Measurements from ENCODE around the gene IGFBPL1.

The IGFBPL1 gene

DNA sequence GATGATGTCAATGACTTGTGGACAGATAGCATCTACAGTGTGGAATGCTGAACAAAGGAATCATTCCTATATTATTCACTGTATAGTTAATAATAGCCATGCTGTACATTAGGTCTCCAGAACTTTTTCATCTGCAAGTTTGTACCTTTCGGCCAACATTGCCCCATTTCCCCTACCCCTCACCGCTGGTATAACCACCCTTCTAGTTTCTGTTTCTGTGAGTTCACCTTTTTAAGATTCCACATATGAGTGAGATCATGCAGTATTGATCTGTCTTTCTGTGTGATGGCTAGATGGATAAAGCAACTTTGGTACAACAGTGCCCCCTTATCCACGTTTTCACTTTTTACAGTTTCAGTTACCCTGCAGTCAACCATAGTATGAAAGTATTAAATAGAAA, 50.6 kb downstream of the IGFBPL1 start:
- H3K4me3 ChIP-seq (ENCODE audit: low read depth, low read length), result no peak overlapping the region
- TF ChIP-seq, protein P1, sequence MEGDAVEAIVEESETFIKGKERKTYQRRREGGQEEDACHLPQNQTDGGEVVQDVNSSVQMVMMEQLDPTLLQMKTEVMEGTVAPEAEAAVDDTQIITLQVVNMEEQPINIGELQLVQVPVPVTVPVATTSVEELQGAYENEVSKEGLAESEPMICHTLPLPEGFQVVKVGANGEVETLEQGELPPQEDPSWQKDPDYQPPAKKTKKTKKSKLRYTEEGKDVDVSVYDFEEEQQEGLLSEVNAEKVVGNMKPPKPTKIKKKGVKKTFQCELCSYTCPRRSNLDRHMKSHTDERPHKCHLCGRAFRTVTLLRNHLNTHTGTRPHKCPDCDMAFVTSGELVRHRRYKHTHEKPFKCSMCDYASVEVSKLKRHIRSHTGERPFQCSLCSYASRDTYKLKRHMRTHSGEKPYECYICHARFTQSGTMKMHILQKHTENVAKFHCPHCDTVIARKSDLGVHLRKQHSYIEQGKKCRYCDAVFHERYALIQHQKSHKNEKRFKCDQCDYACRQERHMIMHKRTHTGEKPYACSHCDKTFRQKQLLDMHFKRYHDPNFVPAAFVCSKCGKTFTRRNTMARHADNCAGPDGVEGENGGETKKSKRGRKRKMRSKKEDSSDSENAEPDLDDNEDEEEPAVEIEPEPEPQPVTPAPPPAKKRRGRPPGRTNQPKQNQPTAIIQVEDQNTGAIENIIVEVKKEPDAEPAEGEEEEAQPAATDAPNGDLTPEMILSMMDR (IDR thresholded peaks at IDR 0.05; ENCODE audit: control insufficient read depth, extremely low read depth, insufficient read depth), result no peak
- DNase-seq (ENCODE audit: low read depth), result no peak

DNA sequence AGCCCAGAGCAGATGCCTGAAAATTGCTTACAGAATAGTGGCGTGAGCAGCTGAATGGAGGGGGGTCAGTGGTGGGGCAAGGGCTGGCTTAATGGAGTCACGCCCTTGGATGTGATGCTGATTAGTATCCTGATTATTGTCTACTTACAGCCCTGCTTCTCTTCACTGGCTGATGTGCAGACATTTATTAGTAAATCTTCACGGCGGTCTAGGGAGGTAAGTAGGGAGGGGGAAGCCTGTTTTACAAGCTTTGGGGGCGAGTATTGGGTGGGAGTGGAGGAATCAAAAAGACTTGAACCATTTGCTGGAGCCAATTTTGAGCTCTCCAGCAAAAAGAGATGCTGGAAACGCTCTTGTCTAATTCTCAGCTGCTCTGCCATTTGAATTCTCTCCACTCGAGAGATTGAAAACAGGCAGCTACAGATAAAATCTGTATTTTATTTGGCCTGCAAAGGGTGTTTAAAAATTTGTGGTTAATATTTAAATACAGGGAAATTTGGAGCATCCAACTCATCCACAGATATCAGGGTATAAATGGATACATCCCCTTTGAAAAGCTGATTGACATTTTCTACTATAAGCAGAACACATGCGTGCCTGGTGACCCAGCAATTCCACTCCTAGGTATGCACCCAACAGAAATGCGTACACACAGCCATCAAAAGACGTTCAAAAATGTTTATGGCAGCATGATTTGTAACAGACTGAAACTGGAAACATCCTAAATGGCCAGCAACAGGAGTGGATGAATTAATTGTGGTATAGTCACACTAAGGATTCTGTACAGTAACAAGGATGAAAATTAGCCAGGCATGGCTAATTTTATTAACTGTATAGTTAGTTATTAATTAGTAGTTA, 51.3 kb downstream of the IGFBPL1 start:
- no peak overlapping the region for H3K4me3 ChIP-seq (ENCODE audit: low read depth, low read length)
- no peak for DNase-seq (ENCODE audit: low read depth)
- TF ChIP-seq, protein P1 (IDR thresholded peaks at IDR 0.05; ENCODE audit: control insufficient read depth, extremely low read depth, insufficient read depth), result no peak

DNA sequence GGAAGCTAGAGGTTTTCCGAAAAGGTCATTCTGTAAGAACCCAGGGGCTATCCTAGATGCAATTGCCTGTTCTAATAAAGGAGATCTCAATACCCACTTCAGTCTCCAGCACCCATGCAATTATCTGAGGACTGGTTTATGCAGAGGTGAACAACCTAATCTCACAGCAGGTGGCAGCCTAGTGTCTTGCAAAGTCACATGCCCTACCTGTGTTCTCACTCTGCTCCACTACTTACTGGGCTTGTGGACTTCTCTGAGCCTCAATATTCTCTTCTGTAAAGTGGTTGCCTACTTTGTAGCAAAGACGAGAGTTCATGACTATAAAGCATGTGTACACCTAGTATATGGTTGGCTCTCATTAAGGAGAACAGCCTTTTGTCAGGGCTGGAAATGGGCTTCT, 52.8 kb downstream of the IGFBPL1 start:
- TF ChIP-seq, protein P1 (IDR thresholded peaks at IDR 0.05; ENCODE audit: control insufficient read depth, extremely low read depth, insufficient read depth), result peak; percentile 88
- peak; percentile 50 for DNase-seq (ENCODE audit: low read depth)
- H3K4me3 ChIP-seq (ENCODE audit: low read depth, low read length), result no peak overlapping the region

DNA sequence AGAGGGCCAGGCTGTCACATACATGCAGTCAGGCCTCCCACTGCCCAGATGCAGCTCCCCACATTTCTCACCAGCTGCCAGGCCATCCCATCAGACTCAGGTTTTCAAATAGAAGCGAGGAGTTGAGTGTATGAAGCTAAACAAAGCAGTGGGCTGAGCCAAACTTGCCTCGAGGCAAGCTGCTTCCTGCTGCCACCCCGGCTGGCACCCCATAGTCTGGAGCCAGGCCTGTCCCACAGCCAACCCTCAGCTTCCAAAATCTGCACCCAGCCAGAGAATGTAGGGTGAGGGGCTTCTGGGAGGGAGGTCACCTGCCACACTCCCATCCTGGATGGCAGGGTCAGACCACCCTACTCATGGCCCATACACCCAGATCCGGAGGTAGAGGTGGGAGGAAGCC, 54.1 kb downstream of the IGFBPL1 start:
- TF ChIP-seq, protein P1 (IDR thresholded peaks at IDR 0.05; ENCODE audit: control insufficient read depth, extremely low read depth, insufficient read depth), result no peak
- H3K4me3 ChIP-seq (ENCODE audit: low read depth, low read length), result no peak overlapping the region
- DNase-seq (ENCODE audit: low read depth), result no peak

DNA sequence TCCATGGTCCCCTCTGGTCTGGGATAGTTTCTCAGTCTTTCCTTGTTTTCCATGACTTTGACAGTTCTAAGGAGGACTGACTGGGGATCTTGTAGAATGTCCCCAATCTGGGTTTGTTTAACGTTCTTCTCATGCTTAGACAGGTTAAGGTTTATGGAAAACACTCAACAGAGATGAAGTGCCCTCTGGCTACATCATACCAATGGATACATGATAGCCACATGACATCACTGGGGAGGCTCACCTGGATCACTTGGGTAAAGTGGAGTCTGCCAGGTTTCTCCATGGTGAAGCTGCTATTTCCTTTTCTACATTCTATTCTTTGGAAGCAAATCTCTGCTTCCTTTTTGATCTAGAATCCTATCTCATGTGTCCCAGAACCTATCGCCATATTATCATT, 55.5 kb downstream of the IGFBPL1 start:
- H3K4me3 ChIP-seq (ENCODE audit: low read depth, low read length), result no peak overlapping the region
- DNase-seq (ENCODE audit: low read depth), result no peak
- TF ChIP-seq, protein P1 (IDR thresholded peaks at IDR 0.05; ENCODE audit: control insufficient read depth, extremely low read depth, insufficient read depth), result no peak

DNA sequence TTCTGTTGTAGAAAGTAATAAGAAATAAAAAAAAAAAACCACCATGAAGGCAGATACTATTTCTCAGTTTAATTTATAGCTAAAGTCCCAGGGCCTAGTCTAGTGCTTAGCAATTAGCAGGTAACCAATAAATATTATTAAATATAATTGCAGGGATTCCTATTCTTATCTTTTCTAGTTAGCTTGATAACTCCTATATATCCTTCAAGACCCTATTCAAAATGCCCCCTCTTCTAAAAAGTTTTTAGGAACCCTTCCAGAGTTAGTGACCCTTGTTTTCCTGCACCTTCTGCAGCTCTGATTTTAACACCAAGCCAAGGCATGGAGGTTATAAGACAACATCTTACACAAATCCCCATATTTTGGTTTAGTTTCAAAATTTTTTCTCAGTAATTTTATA, 56.4 kb downstream of the IGFBPL1 start:
- DNase-seq (ENCODE audit: low read depth), result no peak
- H3K4me3 ChIP-seq (ENCODE audit: low read depth, low read length), result no peak overlapping the region

More for the DNA sequence above, 56.4 kb downstream of the IGFBPL1 start:
- TF ChIP-seq, protein P1 (IDR thresholded peaks at IDR 0.05; ENCODE audit: control insufficient read depth, extremely low read depth, insufficient read depth), result no peak
